ENCODE results near the gene AQP1. TPM values are rescaled to one million over a fixed set of nuclear protein-coding genes. Genes with fewer than 3 reads are reported as not detected.

Gene AQP1
- 107 TPM for total RNA-seq

GRCh38 chr7:30911561-30911969, at the start of gene AQP1:
Gene AQP1, plus strand, starts transcription at chr7:30911853. Its CDS starts 57 bp downstream, at chr7:30911910.
- DNase-seq: peak; percentile 96

- DNase-seq: no peak
Observed at GRCh38 chr7:30862995-30863705, 48.5 kb upstream of the AQP1 start.

DNA sequence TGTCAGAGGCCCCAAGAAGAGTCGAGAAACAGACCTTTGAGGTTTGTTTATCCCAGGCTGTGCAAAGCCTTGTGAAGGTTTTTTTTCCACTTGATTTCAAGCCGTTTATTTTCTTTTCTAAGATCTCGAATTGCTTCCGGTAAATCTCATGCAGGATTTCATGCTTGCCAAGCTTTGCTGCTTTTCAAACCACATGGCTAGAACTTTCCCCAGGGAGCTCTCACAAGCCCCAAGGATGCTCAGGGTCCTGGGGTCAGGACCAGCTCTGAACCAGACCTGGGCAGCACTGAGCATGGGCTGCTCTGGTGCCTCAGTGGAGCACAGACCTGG, 48.0 kb upstream of the AQP1 start:
- peak; percentile 55 for DNase-seq

- DNase-seq: no peak
Observed at GRCh38 chr7:30864101-30864500, 47.6 kb upstream of the AQP1 start.

DNA sequence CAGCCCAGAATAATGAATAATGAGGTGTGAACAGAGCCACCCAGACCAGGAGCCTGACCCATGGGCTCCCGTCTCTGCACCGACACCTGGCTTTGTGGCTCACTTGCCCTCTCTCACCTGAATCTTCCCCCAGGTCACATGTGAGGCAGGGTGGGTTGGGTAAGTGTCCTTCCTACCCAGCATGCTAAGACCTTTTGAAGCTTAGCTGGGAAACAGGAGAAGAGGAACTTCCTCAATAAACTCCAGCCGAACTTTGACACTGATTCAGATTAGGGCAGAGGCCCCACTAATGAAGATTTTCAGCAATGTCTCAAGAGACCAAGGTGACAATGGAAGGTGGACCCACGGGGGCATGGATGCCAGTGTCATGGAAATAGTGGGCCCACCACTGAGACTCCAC, 46.6 kb upstream of the AQP1 start:
- no peak for DNase-seq

DNA sequence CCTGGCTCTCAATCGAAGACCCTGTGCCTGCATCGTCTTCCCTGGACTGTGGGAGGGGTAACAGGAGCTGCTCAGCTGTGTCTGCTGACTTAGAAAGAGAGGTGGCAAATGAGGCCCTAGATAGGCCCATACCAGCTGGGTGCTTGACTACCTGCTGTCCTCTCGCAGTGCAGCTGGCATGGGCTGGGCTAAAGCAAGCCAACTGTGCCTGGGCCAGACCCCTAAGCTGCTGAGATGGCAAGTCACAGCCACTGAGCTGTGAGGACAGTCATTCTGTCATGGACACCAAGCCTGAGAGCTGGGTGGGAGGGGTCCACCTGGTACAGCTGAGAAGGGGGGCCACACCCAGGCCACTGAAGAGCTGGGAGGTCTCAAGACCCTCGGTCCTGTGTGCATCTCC, 45.8 kb upstream of the AQP1 start:
- peak; percentile 20 for DNase-seq

DNA sequence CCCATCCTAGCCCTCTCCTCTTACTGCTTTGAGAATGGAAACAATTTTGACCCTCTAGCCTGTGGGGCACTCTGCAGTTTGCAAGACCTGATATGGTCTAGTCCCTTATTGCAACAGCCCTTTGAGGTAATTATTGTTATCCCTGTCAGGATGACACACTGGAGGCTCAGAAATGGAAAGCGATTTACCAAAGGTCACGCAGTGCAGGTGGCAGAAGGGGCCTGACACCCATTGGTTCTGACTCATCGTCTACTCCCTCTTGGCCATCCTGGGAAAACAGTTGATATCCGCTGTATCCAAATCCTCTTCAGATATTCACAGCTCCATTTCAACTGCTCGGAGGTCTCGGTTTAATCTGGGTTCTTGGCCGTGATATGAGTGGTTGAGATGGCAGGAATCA, 44.7 kb upstream of the AQP1 start:
- no peak for DNase-seq

DNA sequence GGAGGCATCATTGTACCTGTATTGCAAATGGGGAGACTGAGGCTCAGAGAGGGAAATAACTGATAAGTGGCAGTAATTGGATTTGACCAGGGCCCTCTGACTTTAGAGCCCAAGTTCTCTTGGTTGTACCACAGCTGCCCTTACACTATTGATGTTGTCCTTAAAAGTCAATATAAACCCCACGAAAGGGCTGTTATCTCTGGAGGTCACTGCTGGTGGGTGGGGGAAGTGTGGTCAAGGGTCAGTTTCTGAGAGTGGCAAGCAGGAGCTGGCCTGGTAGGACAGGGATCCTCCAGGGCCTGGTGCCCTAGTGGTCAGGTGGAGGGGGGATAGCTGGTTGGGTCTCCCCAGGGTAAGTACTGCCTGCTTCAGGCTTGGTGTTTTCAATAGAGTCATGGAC, 44.2 kb upstream of the AQP1 start:
- no peak for DNase-seq

- no peak for DNase-seq
Observed at GRCh38 chr7:30869794-30870611, 41.6 kb upstream of the AQP1 start.

GRCh38 chr7:30870821-30871518, 40.7 kb upstream of the AQP1 start:
- DNase-seq: no peak

DNA sequence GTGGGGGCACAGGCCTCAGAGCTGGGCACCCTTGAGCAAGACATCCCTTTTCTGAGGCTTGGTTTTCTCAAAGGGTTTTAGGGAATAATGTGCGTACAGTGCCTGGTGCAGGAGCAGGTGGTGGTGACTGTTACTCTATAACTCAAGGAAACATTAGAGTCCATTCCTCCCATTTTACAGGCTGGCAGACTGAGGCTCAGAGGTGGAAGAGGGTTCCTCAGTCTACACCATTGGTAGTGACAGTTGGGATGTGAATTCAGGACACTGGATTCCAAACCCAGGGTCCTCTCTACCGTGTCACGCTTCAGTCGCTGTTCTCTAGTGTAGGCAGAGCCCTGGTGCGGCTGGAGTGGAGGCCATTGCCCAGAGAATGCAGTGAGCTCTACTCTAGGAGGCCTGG, 40.0 kb upstream of the AQP1 start:
- DNase-seq: no peak

- no peak for DNase-seq
Observed at GRCh38 chr7:30873207-30873606, 38.4 kb upstream of the AQP1 start.

DNA sequence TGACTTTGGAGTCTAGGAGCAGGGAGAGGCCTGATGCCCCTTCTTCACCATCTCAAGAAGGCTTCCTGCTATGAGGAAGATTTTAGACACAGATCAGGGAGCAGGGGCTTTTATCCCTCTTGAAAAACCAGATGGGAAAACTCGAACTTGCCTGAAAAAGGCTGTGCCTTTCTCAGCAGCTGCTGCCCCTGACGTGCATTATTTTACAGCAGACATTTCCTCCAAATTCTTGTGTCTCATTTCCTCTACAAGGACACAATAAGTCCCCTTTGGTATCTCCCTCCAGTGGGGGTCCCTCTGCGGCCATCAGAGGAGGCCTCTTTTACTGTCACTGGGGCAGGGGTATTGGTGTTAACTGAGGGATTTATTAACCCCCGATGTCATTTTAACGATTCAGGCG, 38.0 kb upstream of the AQP1 start:
- no peak for DNase-seq

GRCh38 chr7:30874656-30875302, 36.9 kb upstream of the AQP1 start:
- no peak for DNase-seq

DNA sequence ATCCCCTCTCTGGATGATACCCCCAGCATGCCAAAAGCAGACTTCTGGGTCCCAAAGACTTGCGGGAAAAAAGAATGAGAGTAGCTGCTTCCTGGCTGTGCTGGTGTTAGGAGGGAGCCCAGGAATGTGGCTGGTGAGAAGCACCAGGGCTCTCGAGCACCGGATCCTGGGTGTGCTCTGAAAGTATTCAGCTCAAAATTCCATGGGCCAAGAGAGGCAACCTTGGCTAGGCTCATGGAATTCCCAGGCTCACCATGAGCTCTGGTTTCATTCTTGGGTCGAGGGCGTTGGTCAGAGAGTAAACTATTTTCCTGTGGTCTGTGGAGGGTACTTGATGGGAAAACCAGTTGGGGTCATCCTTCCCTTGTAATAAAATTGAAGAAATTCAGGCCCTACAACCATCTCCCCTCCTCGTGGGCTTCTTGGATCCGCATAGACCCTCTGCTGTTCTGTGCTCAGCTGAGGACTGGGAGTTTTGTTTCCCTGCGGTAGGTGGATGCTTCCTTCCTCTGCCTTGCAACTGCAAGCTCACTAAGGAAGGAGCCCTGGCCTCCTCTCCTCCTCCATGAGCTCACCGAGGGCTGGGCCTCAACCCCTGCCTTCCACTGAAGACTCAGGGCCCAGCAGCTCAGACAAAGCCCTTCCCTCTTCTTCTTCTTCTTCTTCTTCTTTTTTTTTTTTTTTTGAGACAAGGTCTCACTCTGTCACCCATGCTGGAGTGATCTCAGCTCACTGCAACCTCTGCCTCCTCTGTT, 34.5 kb upstream of the AQP1 start:
- no peak for DNase-seq

GRCh38 chr7:30877993-30878392, 33.7 kb upstream of the AQP1 start:
- DNase-seq: no peak

- DNase-seq: no peak
Observed at GRCh38 chr7:30879139-30880124, 32.2 kb upstream of the AQP1 start.

GRCh38 chr7:30880125-30880720, 31.4 kb upstream of the AQP1 start:
- DNase-seq: no peak

- DNase-seq: no peak
Observed at GRCh38 chr7:30880941-30881340, 30.7 kb upstream of the AQP1 start.

DNA sequence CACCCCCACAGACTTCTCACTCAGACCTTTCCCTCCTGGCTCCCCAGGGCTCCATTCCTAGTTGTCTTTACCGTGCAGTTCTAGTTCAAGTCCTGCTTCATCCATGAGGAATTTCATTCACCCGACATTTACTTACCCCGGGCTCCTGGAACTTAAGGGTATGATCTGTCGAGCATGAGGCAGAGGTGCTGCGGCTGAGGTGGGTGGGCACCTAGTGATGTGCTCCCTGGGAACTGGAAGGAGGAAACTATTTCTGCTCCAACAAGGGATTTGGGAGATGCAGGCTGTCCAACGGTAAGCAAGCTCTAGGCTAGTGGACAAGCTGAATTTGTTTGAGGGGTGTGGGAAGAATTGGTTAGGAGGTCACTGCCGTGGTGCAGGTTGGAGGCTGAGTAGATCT, 30.2 kb upstream of the AQP1 start:
- no peak for DNase-seq

All from tongue (tissue), 2 donors.